Measurements from ENCODE around the gene ADCY9. TPM values are rescaled to one million over a fixed set of nuclear protein-coding genes. Genes with fewer than 3 reads are reported as not detected.
"Not testable (repeated sequence)": the region's sequence is repeated elsewhere in the genome, so short reads cannot be mapped to it uniquely, and the experiment has no call there.

The ADCY9 gene
- total RNA-seq, 1 donor from 2014 or later: 18.3 TPM

GRCh38 chr16:4073150-4073549, 43.1 kb downstream of the ADCY9 start:
- DNase-seq (ENCODE audit: extremely low read depth, low read depth, low spot score): not testable (repeated sequence)

GRCh38 chr16:4071686-4072561, 44.3 kb downstream of the ADCY9 start:
- no peak for DNase-seq (ENCODE audit: extremely low read depth, low read depth, low spot score)

GRCh38 chr16:4070936-4071335, 45.3 kb downstream of the ADCY9 start:
- no peak for DNase-seq (ENCODE audit: extremely low read depth, low read depth, low spot score)

GRCh38 chr16:4067262-4068001, 48.8 kb downstream of the ADCY9 start:
- DNase-seq (ENCODE audit: extremely low read depth, low read depth, low spot score): no peak

- DNase-seq (ENCODE audit: extremely low read depth, low read depth, low spot score): no peak
These were observed 51.3 kb downstream of the ADCY9 start for GRCh38 chr16:4064950-4065352.

- no peak for DNase-seq (ENCODE audit: extremely low read depth, low read depth, low spot score)
These were observed 53.9 kb downstream of the ADCY9 start for GRCh38 chr16:4062212-4062802.

GRCh38 chr16:4060823-4061222, 55.4 kb downstream of the ADCY9 start:
- no peak for DNase-seq (ENCODE audit: extremely low read depth, low read depth, low spot score)

GRCh38 chr16:4060009-4060408, 56.2 kb downstream of the ADCY9 start:
- DNase-seq (ENCODE audit: extremely low read depth, low read depth, low spot score): no peak

GRCh38 chr16:4058386-4058785, 57.9 kb downstream of the ADCY9 start:
- DNase-seq (ENCODE audit: extremely low read depth, low read depth, low spot score): no peak

- DNase-seq (ENCODE audit: extremely low read depth, low read depth, low spot score): no peak
These were observed 58.8 kb downstream of the ADCY9 start for GRCh38 chr16:4057439-4057877.

GRCh38 chr16:4056161-4057105, 59.8 kb downstream of the ADCY9 start:
- DNase-seq (ENCODE audit: extremely low read depth, low read depth, low spot score): no peak

- no peak for DNase-seq (ENCODE audit: extremely low read depth, low read depth, low spot score)
These were observed 60.5 kb downstream of the ADCY9 start for GRCh38 chr16:4055748-4056147.

GRCh38 chr16:4053301-4053845, 62.9 kb downstream of the ADCY9 start:
- DNase-seq (ENCODE audit: extremely low read depth, low read depth, low spot score): no peak

- DNase-seq (ENCODE audit: extremely low read depth, low read depth, low spot score): no peak
These were observed 63.4 kb downstream of the ADCY9 start for GRCh38 chr16:4052801-4053293.

GRCh38 chr16:4052096-4052495, 64.1 kb downstream of the ADCY9 start:
- DNase-seq (ENCODE audit: extremely low read depth, low read depth, low spot score): no peak

GRCh38 chr16:4051591-4051990, 64.7 kb downstream of the ADCY9 start:
- DNase-seq (ENCODE audit: extremely low read depth, low read depth, low spot score): no peak

GRCh38 chr16:4049031-4049430, 67.2 kb downstream of the ADCY9 start:
- DNase-seq (ENCODE audit: extremely low read depth, low read depth, low spot score): no peak

- DNase-seq (ENCODE audit: extremely low read depth, low read depth, low spot score): no peak
These were observed 67.8 kb downstream of the ADCY9 start for GRCh38 chr16:4048481-4048880.

- no peak for DNase-seq (ENCODE audit: extremely low read depth, low read depth, low spot score)
These were observed 70.0 kb downstream of the ADCY9 start for GRCh38 chr16:4046221-4046620.

- not testable (repeated sequence) for DNase-seq (ENCODE audit: extremely low read depth, low read depth, low spot score)
These were observed 70.7 kb downstream of the ADCY9 start for GRCh38 chr16:4045561-4045960.

All from glomerular endothelial cell (primary cell).